GM12878 (cell line): ENCODE data around the gene CRTC1. TPM values are rescaled to one million over a fixed set of nuclear protein-coding genes. Genes with fewer than 3 reads are reported as not detected.

Experiments
- ATAC-seq: fragments of 200-7000 bp; cut with Tn5 transposase; 3 replicates; pipeline ENCODE4 v1.9.1; 2020; ENCODE audit warnings: mild to moderate bottlenecking, moderate library complexity
- BruUV-seq: library from RNA; stranded (reverse); fragments of 400-500 nt; replicated peaks from 2 replicates; lab custom pipeline; 2021; lab: Mats Ljungman, UMichigan
- CTCF ChIA-PET: fragments of 300-600 bp; sonication (Branson Sonifier 250); formaldehyde crosslinking; extraction: SDS; loops from one replicate; lab custom pipeline; 2021; ENCODE audit warnings: inconsistent platforms; lab: Yijun Ruan, JAX
- POLR2A ChIA-PET: fragments of 350-600 bp; formaldehyde crosslinking; extraction: SDS; loops from one replicate; lab custom pipeline; 2021; ENCODE audit warnings: inconsistent platforms; lab: Charles Lee
- RAD21 ChIA-PET: fragments of 300-600 bp; sonication (Branson Sonifier 250); formaldehyde crosslinking; loops from one replicate; lab custom pipeline; 2023; ENCODE audit warnings: antibody characterized with exemption; ENCODE audit not compliant: unreplicated experiment; lab: Charles Lee
- SMC1A ChIA-PET: fragments of 300-600 bp; sonication (Branson Sonifier 250); formaldehyde crosslinking; loops from one replicate; lab custom pipeline; 2023; ENCODE audit not compliant: unreplicated experiment, uncharacterized antibody; lab: Charles Lee
- DNase-seq: peaks from one replicate; pipeline ENCODE4 v3.0.0-alpha.2; 2011; ENCODE audit warnings: low read depth, low spot score
- FAIRE-seq: peaks from 3 replicates; lab custom pipeline; 2011; peaks lifted over from hg19 to GRCh38; lab: Jason Lieb, UNC
- H2AFZ ChIP-seq: 2 replicates; pipeline ENCODE4 v1.6.0; 2011; ENCODE audit warnings: low read depth, low read length, control low read depth; ENCODE audit not compliant: control insufficient read depth
- H3K27ac ChIP-seq: 2 replicates; pipeline ENCODE4 v1.5.1; 2011; ENCODE audit warnings: control low read depth; ENCODE audit not compliant: control insufficient read depth, insufficient read depth
- H3K27me3 ChIP-seq, 2 experiments: replicated peaks in 1 of 2; 2 replicates each; pipeline versions ENCODE4 v1.6.0 to v1.6.1; 2011; ENCODE audit warnings: low read length in 1 of 2; ENCODE audit not compliant: control insufficient read depth in 2 of 2, insufficient read depth in 2 of 2
- H3K36me3 ChIP-seq, 2 experiments: 2 replicates each; pipeline ENCODE4 v1.5.1; 2011; ENCODE audit warnings: low read length in 1 of 2; ENCODE audit not compliant: control insufficient read depth in 2 of 2, insufficient read depth in 2 of 2
- H3K4me1 ChIP-seq: 2 replicates; pipeline ENCODE4 v1.6.1; 2011; ENCODE audit warnings: mild to moderate bottlenecking, low read length, moderate library complexity, mixed read lengths; ENCODE audit not compliant: control insufficient read depth, insufficient read depth
- H3K4me2 ChIP-seq: 2 replicates; pipeline ENCODE4 v1.6.0; 2011; ENCODE audit warnings: control low read depth; ENCODE audit not compliant: control insufficient read depth, insufficient read depth
- H3K4me3 ChIP-seq: fragments of 200-600 bp; sonication (generic); 2 replicates; pipeline ENCODE4 v1.5.1; 2016
- H3K79me2 ChIP-seq: 2 replicates; pipeline ENCODE4 v1.6.0; 2011; ENCODE audit warnings: low read length; ENCODE audit not compliant: control insufficient read depth, insufficient read depth
- H3K9ac ChIP-seq: 2 replicates; pipeline ENCODE4 v1.8.0; 2011; ENCODE audit warnings: low read length, control low read depth, mixed read lengths; ENCODE audit not compliant: control insufficient read depth, insufficient read depth
- H3K9me3 ChIP-seq: replicated peaks from 3 replicates; pipeline ENCODE4 v1.5.1; 2011; ENCODE audit warnings: mild to moderate bottlenecking, low read length; ENCODE audit not compliant: control insufficient read depth, insufficient read depth
- H4K20me1 ChIP-seq: 2 replicates; pipeline ENCODE4 v1.6.0; 2011; ENCODE audit not compliant: control insufficient read depth, insufficient read depth
- CBX5 ChIP-seq: sonication (generic); IDR thresholded peaks from 2 replicates; pipeline ENCODE4 v1.6.1; 2016; ENCODE audit warnings: low read depth, moderate library complexity, mild to moderate bottlenecking, inconsistent platforms
- LARP7 ChIP-seq: fragments of 450-650 bp; IDR thresholded peaks from 2 replicates; pipeline ENCODE4 v1.6.1; 2017; ENCODE audit warnings: mild to moderate bottlenecking
- SRF ChIP-seq, 2 experiments: IDR thresholded peaks; 2 replicates each; pipeline ENCODE4 v1.6.1; 2011; ENCODE audit warnings: low read depth in 2 of 2, low read length in 2 of 2, mild to moderate bottlenecking in 1 of 2, moderate library complexity in 1 of 2
- WGBS: methylation state at CpG from one replicate; pipeline ENCODE4 v1.1.6; 2016; ENCODE audit warnings: low lambda C conversion rate; ENCODE audit not compliant: insufficient replicate concordance, insufficient coverage; ENCODE audit errors: missing lambda C conversion rate; 5-methylcytosine and 5-hydroxymethylcytosine counted together
- in situ Hi-C: fragments of 300-500 bp; cut with MboI; formaldehyde crosslinking; loops from 9 replicates; pipeline ENCODE4 v1.14.3; 2018; ENCODE audit warnings: mixed read lengths
- intact Hi-C: fragments of 100-400 bp; cut with micrococcal nuclease; formaldehyde crosslinking; loops from one replicate; pipeline ENCODE4 v1.14.2; 2022; ENCODE audit not compliant: unreplicated experiment
- polyA plus RNA-seq, 11 experiments: library from polyadenylated mRNA; depleted of rRNA in 4 of 11; unstranded in 6 of 11; stranded (reverse) in 5 of 11; fragments of >200 nt; fragmentation: Nextera tagmentation in 4 of 11; fragmentation: Illumina TruSeq in 1 of 11; extraction: Ambion mirVana in 4 of 11; extraction: Trizol in 1 of 11; gene quantifications; 1 replicate in 1 of 11; 2 replicates in 10 of 11; pipeline versions ENCODE4 v1.2.1 to v1.2.3, GENCODE V29; 2011 to 2016; ENCODE audit warnings: inconsistent platforms in 2 of 11, missing spikeins in 2 of 11, low read depth in 1 of 11
- total RNA-seq, 4 experiments: library from RNA; depleted of rRNA in 3 of 4; stranded (reverse); fragments of >200 nt in 3 of 4; fragmentation: Illumina TruSeq in 1 of 4; extraction: Trizol in 1 of 4; gene quantifications; 2 replicates each; pipeline versions ENCODE4 v1.2.1 to v1.2.3, GENCODE V29; 2013 to 2021

The CRTC1 gene
- total and polyA plus RNA-seq, 10 of the 15 experiments (the other 5 are each of a cell fraction or from before 2014, with no cell fraction given), result 0.02 to 4.6 (median 1.1) TPM; not detected in 1

- CTCF ChIA-PET, result no interaction called here
- no peaks in the 10 kb centered on the region for H3K27me3 ChIP-seq
- SMC1A ChIA-PET, result no interaction called here
- no peak overlapping the region for H3K4me3 ChIP-seq
- no TSS peak for BruUV-seq
- POLR2A ChIA-PET, result no interaction called here
- H3K4me2 ChIP-seq, result no peak overlapping the region
- FAIRE-seq, result no peak
- in situ Hi-C loops, result no loop called here
- no peak overlapping the region for H2AFZ ChIP-seq
- no peaks in the 10 kb centered on the region for H4K20me1 ChIP-seq
- H3K4me1 ChIP-seq, result peaks cover 3% of the 10 kb centered on the region; the same call in 1 of the 2 replicates
- RAD21 ChIA-PET, result no interaction called here
- DNase-seq, result no peak
- peaks cover 0 to 10% of the 10 kb centered on the region in 2 experiments; a peak in 2 of 4 replicates for H3K36me3 ChIP-seq
- no peak overlapping the region for H3K9ac ChIP-seq
- H3K79me2 ChIP-seq, result no peaks in the 10 kb centered on the region
- H3K9me3 ChIP-seq, result no peaks in the 10 kb centered on the region; the same call in 2 of the 3 replicates
- H3K27ac ChIP-seq, result no peak overlapping the region
- intact Hi-C loops, result no loop called here
- 0 out of 4 replicates have a peak, but pooled peaks of 1 of the 2 experiments have one; percentile 50 for TF ChIP-seq SRF (IDR thresholded peaks at IDR 0.05; ENCODE audit: low read depth in 2 of 2, low read length in 2 of 2)
- TF ChIP-seq LARP7, result no peak
- 86% methylated on average over 11 of the region's 14 CpGs for WGBS
- no peak for ATAC-seq
These were observed 19.4 kb upstream of the CRTC1 start for GRCh38 chr19:18663940-18664530.

GRCh38 chr19:18665771-18666202 lies 17.7 kb upstream of the CRTC1 start:
- H3K27me3 ChIP-seq, result no peaks in the 10 kb centered on the region
- H4K20me1 ChIP-seq, result no peaks in the 10 kb centered on the region
- no peaks in the 10 kb centered on the region for H3K79me2 ChIP-seq
- H3K36me3 ChIP-seq, result peaks cover 0 to 11% of the 10 kb centered on the region in 2 experiments; a peak in 2 of 4 replicates
- no TSS peak for BruUV-seq
- ATAC-seq, result no peak
- no peak overlapping the region for H3K27ac ChIP-seq
- H3K9ac ChIP-seq, result no peak overlapping the region
- in situ Hi-C loops (no loop called here), intact Hi-C loops (no loop called here)
- RAD21 ChIA-PET, result no interaction called here
- CTCF ChIA-PET, result no interaction called here
- SMC1A ChIA-PET, result no interaction called here
- no peak for FAIRE-seq
- H3K9me3 ChIP-seq, result no peaks in the 10 kb centered on the region; the same call in 2 of the 3 replicates
- H3K4me2 ChIP-seq, result no peak overlapping the region
- WGBS, result 90% methylated on average over 21 of the region's 22 CpGs
- POLR2A ChIA-PET, result interaction anchor here (0.6 kb wide), 1 partner anchor 49 kb away, joined by 3 read pairs; no protein-coding TSS in a partner anchor
- DNase-seq, result no peak
- no peak for TF ChIP-seq CBX5
- TF ChIP-seq, all 136 proteins: peak for 0
- Histone ChIP-seq H2AFZ (no peak overlapping the region), H3K4me3 (no peak overlapping the region), H3K4me1 (no peaks in the 10 kb centered on the region)
